ENCODE measurements around the gene EFHD2.

The EFHD2 gene

DNA sequence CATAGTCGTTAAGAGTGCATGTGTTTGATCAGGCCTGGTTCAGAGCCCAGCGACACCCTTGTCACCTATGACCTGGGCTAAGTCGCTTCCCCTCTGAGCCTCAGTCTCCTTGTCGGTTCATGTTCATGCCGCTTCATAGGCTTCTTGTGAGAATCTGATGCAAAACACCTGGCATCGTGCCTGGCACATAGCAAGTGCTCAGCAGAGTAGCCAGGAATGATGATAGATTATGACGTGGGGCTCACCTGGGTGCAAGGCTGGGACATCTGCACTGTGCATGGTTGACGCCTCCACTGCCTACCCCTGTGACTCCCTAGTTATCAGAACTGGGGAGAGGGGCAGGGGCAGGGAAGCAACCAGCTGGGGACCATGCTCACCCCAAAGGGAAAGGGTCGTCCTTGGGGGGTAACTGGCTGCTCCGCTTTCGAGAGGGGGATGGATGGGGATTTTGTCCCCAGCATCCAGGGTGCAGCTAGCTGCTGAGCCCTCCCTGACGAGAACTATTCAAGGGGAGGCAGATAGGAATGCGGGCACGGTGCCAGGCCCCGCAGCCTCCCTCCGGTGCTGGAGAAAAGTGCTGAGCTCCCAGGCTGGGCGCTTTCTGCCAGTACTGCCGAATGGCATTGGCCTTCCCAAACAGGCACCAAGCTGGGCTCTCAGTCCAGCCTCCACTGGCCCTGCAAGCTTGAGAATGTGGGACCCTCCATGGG is 9.3 kb downstream of the EFHD2 start:
- DNase-seq (ENCODE audit: low read depth in 1 of 2, low spot score in 1 of 2) = no peak
- no peak for TF ChIP-seq SPI1 (IDR thresholded peaks at IDR 0.05; ENCODE audit: borderline replicate concordance, low read depth)
- TF ChIP-seq, protein P1, sequence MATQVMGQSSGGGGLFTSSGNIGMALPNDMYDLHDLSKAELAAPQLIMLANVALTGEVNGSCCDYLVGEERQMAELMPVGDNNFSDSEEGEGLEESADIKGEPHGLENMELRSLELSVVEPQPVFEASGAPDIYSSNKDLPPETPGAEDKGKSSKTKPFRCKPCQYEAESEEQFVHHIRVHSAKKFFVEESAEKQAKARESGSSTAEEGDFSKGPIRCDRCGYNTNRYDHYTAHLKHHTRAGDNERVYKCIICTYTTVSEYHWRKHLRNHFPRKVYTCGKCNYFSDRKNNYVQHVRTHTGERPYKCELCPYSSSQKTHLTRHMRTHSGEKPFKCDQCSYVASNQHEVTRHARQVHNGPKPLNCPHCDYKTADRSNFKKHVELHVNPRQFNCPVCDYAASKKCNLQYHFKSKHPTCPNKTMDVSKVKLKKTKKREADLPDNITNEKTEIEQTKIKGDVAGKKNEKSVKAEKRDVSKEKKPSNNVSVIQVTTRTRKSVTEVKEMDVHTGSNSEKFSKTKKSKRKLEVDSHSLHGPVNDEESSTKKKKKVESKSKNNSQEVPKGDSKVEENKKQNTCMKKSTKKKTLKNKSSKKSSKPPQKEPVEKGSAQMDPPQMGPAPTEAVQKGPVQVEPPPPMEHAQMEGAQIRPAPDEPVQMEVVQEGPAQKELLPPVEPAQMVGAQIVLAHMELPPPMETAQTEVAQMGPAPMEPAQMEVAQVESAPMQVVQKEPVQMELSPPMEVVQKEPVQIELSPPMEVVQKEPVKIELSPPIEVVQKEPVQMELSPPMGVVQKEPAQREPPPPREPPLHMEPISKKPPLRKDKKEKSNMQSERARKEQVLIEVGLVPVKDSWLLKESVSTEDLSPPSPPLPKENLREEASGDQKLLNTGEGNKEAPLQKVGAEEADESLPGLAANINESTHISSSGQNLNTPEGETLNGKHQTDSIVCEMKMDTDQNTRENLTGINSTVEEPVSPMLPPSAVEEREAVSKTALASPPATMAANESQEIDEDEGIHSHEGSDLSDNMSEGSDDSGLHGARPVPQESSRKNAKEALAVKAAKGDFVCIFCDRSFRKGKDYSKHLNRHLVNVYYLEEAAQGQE (IDR thresholded peaks at IDR 0.05; ENCODE audit: insufficient replicate concordance, low read depth) = no peak
- TF ChIP-seq, protein P2, sequence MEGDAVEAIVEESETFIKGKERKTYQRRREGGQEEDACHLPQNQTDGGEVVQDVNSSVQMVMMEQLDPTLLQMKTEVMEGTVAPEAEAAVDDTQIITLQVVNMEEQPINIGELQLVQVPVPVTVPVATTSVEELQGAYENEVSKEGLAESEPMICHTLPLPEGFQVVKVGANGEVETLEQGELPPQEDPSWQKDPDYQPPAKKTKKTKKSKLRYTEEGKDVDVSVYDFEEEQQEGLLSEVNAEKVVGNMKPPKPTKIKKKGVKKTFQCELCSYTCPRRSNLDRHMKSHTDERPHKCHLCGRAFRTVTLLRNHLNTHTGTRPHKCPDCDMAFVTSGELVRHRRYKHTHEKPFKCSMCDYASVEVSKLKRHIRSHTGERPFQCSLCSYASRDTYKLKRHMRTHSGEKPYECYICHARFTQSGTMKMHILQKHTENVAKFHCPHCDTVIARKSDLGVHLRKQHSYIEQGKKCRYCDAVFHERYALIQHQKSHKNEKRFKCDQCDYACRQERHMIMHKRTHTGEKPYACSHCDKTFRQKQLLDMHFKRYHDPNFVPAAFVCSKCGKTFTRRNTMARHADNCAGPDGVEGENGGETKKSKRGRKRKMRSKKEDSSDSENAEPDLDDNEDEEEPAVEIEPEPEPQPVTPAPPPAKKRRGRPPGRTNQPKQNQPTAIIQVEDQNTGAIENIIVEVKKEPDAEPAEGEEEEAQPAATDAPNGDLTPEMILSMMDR (IDR thresholded peaks at IDR 0.05; ENCODE audit: insufficient read depth, low read length) = no peak
- TF ChIP-seq GABPA (IDR thresholded peaks at IDR 0.05; ENCODE audit: low read depth) = no peak
- no peak for TF ChIP-seq POLR2AphosphoS5 (IDR thresholded peaks at IDR 0.05; ENCODE audit: low read depth)
- Histone ChIP-seq H3K4me3 (replicated peaks; ENCODE audit: insufficient read depth, low read length) (no peak overlapping the region), H3K27me3 (ENCODE audit: insufficient read depth, poor library complexity, severe bottlenecking) (no peaks in the 10 kb centered on the region), H3K27ac (replicated peaks) (no peak overlapping the region)

DNA sequence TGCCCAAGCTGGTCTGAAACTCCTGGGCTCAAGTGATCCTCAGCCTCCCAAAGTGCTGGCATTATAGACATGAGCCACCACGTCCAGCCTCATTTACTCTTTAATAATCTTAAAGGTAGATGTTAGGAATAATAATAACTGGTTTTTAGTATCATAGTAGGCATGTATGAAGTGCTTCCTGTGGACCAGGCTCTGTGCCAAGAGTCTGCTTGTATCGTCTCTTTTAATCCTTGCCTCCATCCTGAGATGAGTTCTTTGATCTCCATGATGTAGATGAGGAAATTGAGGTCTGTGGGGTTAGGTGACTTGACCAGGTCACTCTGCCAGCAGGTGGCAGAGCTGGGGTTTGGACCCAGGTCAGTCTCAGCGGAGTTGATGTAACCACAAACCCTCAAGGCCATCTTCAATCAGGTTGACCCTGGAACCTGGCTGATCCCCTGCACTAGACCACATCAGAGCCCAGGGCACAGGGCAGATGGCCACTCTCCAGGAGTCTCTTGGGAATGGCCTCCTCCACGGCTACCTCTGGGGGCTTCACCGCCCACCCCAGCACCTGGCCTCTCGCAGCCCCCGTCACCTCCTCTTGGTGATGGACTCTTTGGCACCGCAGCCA is 11.3 kb downstream of the EFHD2 start:
- H3K4me3 ChIP-seq (replicated peaks; ENCODE audit: insufficient read depth, low read length) = no peak overlapping the region

DNA sequence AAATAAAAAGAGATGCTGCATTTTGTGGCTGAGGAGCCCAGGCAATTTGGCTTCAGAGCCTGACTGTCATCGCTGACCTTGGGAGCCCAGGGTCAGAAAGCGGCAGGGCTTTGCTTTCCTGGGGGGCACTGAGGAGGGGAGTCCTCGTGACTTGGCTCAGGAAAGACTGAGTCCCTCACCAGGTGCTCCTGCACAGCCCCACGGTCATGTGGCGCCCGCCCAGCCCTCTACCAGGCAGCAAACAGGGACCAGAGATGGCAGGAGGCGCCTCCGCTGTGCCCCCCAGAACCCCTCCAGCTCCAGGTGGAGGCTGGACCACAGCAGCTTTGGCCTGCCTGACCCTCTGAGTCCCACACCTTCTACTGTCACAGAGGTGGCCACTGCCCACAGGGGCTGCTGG is 13.2 kb downstream of the EFHD2 start:
- no peak for DNase-seq (ENCODE audit: low read depth in 1 of 2, low spot score in 1 of 2)
- Histone ChIP-seq H3K27ac (replicated peaks) (no peak overlapping the region), H3K4me3 (replicated peaks; ENCODE audit: insufficient read depth, low read length) (no peak overlapping the region), H3K27me3 (ENCODE audit: insufficient read depth, poor library complexity, severe bottlenecking) (no peaks in the 10 kb centered on the region)
- TF ChIP-seq SPI1 (IDR thresholded peaks at IDR 0.05; ENCODE audit: borderline replicate concordance, low read depth) (no peak), POLR2AphosphoS5 (IDR thresholded peaks at IDR 0.05; ENCODE audit: low read depth) (no peak), GABPA (IDR thresholded peaks at IDR 0.05; ENCODE audit: low read depth) (no peak)
- TF ChIP-seq, protein P1 (IDR thresholded peaks at IDR 0.05; ENCODE audit: insufficient replicate concordance, low read depth) = no peak
- TF ChIP-seq, protein P2 (IDR thresholded peaks at IDR 0.05; ENCODE audit: insufficient read depth, low read length) = no peak

More for the DNA sequence above, 11.3 kb downstream of the EFHD2 start:
- no peak for TF ChIP-seq POLR2AphosphoS5 (IDR thresholded peaks at IDR 0.05; ENCODE audit: low read depth)
- TF ChIP-seq, protein P1 (IDR thresholded peaks at IDR 0.05; ENCODE audit: insufficient replicate concordance, low read depth) = no peak
- no peak for TF ChIP-seq GABPA (IDR thresholded peaks at IDR 0.05; ENCODE audit: low read depth)
- TF ChIP-seq, protein P2 (IDR thresholded peaks at IDR 0.05; ENCODE audit: insufficient read depth, low read length) = no peak
- no peak for TF ChIP-seq SPI1 (IDR thresholded peaks at IDR 0.05; ENCODE audit: borderline replicate concordance, low read depth)
- Histone ChIP-seq H3K27me3 (ENCODE audit: insufficient read depth, poor library complexity, severe bottlenecking) (no peaks in the 10 kb centered on the region), H3K27ac (replicated peaks) (no peak overlapping the region)
- DNase-seq (ENCODE audit: low read depth in 1 of 2, low spot score in 1 of 2) = no peak

Measured in HL-60 (cell line).